ENCODE measurements around the gene REX1BD. TPM values are rescaled to one million over a fixed set of nuclear protein-coding genes. Genes with fewer than 3 reads are reported as not detected.
"Not testable (repeated sequence)": the region's sequence is repeated elsewhere in the genome, so short reads cannot be mapped to it uniquely, and the experiment has no call there.

REX1BD gene
- total RNA-seq, 1 donor from 2014 or later: 59.4 TPM

DNA sequence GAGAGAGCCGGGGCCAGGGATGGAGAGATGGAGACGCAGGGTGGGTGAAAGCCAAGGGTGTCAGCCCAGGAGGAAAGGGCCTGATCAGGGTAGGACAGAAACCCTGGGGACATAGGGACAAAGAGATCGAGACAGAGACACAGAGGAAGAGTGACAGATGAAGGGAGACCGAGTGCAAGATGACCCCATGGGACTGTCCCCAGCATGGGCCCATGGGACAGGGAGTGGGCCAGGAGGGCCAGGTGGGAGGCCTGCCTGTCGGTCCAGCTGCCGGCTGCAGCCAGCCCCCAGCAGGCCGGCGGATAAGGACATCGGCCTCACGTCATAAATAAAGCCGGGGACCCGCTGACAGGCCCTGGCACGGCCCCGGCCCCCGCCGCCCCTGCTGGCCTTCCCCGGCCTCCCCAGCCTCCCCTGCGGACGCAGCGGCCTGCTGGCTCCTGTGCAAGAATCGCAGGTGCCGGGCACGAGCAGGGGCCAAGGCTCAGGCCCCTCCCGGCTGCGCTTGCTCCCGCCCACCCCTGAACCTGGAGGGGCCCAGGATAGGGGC is 6.3 kb downstream of the REX1BD start:
- Mint-ChIP-seq H3K36me3 (ENCODE audit: unreplicated experiment) (peaks cover 1% of the 10 kb centered on the region), H3K4me3 (ENCODE audit: unreplicated experiment) (peak overlapping the region; percentile 64), H3K9me3 (ENCODE audit: unreplicated experiment) (no peaks in the 10 kb centered on the region), H3K4me1 (ENCODE audit: unreplicated experiment) (peaks cover 17% of the 10 kb centered on the region), H3K27ac (ENCODE audit: unreplicated experiment) (no peak overlapping the region), H3K27me3 (ENCODE audit: unreplicated experiment) (no peaks in the 10 kb centered on the region)
- TF ChIP-seq, protein P1, sequence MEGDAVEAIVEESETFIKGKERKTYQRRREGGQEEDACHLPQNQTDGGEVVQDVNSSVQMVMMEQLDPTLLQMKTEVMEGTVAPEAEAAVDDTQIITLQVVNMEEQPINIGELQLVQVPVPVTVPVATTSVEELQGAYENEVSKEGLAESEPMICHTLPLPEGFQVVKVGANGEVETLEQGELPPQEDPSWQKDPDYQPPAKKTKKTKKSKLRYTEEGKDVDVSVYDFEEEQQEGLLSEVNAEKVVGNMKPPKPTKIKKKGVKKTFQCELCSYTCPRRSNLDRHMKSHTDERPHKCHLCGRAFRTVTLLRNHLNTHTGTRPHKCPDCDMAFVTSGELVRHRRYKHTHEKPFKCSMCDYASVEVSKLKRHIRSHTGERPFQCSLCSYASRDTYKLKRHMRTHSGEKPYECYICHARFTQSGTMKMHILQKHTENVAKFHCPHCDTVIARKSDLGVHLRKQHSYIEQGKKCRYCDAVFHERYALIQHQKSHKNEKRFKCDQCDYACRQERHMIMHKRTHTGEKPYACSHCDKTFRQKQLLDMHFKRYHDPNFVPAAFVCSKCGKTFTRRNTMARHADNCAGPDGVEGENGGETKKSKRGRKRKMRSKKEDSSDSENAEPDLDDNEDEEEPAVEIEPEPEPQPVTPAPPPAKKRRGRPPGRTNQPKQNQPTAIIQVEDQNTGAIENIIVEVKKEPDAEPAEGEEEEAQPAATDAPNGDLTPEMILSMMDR (IDR thresholded peaks at IDR 0.05): no peak
- no peak for DNase-seq (ENCODE audit: extremely low spot score, unreplicated experiment)

DNA sequence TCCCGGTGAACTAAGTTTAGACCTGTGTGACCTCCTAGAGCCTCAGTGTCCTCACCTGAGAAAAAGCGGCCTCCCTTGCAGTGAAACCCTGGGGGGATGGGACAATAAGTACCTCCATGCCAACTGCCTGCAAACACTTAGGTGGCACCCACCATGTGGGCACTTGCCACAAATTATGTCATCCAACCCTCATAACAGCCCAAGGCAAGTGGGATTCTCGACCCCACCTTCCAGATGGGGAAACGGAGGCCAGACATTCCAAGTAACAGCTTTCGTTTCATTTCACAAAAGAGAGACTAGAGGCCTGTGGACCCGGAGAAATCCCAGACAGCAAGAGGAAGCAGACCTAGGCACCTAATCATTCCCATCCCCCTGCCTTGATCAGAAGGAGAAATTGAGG is 6.9 kb downstream of the REX1BD start:
- no peak for DNase-seq (ENCODE audit: extremely low spot score, unreplicated experiment)
- no peaks in the 10 kb centered on the region for H3K27me3 Mint-ChIP-seq (ENCODE audit: unreplicated experiment)
- H3K27ac Mint-ChIP-seq (ENCODE audit: unreplicated experiment): no peak overlapping the region
- TF ChIP-seq, protein P1 (IDR thresholded peaks at IDR 0.05): no peak
- H3K4me3 Mint-ChIP-seq (ENCODE audit: unreplicated experiment): no peak overlapping the region
- H3K9me3 Mint-ChIP-seq (ENCODE audit: unreplicated experiment): no peaks in the 10 kb centered on the region
- peaks cover 11% of the 10 kb centered on the region for H3K4me1 Mint-ChIP-seq (ENCODE audit: unreplicated experiment)
- H3K36me3 Mint-ChIP-seq (ENCODE audit: unreplicated experiment): peaks cover 1% of the 10 kb centered on the region

DNA sequence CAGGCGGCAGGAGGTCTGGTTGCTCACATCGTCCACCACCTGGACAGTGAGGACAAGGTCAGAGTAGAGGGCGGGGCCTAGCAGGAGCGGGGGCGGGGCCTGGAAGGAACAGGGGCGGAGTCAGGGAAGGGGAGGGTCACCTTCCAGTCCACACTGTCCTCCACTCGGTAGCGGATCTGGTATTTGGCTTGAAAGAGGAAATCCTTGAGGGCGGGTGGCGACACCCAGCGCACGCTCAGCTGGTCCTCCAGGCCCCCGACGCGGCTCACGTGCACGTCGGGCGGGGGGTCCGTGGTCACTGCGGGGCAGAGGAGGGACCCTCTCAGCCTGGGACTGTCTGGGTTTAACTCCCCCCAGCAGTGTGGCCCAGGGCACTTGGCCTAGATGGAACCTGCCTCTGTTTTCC is 8.2 kb downstream of the REX1BD start:
- Mint-ChIP-seq H3K27me3 (ENCODE audit: unreplicated experiment) (no peaks in the 10 kb centered on the region), H3K4me1 (ENCODE audit: unreplicated experiment) (peaks cover 9% of the 10 kb centered on the region), H3K27ac (ENCODE audit: unreplicated experiment) (no peak overlapping the region), H3K4me3 (ENCODE audit: unreplicated experiment) (no peak overlapping the region), H3K9me3 (ENCODE audit: unreplicated experiment) (no peaks in the 10 kb centered on the region), H3K36me3 (ENCODE audit: unreplicated experiment) (no peaks in the 10 kb centered on the region)
- no peak for DNase-seq (ENCODE audit: extremely low spot score, unreplicated experiment)
- TF ChIP-seq, protein P1 (IDR thresholded peaks at IDR 0.05): no peak

DNA sequence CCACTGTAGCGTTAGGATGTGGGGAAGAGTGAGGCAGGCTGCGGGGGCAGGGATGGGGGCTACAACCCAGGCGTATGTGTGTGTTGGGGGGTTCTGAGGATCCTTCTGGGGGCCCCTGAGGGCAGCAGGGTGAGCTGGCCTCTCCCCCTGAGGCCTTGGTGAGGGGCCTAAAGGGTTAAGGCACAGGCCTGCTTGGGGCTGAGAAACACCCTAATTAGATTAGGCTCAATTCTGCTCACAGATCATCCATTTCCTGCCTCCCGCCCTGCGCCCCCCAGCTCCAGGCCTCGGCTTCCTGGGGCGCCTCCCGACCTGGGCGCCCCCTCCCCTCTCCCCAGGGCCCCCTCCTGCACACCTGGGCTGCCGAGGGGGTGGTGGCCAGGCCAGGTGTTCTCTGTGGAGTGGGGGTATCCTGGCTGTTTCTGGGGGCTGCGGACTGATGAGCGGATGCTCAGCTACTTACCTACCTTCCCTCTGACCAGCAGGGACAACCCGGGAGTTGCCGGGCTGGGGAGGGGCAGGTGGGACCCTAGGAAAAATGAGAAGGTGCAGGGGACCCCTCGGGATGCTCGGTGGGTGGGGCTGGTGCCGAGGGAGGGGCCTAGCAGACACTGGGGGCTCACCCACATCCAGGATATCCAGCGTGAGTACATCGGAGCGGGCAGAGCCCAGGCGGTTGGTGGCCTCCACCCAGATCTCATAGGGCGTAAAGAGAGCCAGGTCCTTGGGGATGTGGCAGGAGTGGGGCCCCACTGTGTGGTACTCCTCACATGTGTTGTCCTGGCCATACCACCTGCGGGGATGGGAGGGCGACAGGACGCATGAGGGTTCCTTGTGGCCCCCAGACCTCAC is 9.4 kb downstream of the REX1BD start:
- H3K4me3 Mint-ChIP-seq (ENCODE audit: unreplicated experiment): no peak overlapping the region
- no peak for DNase-seq (ENCODE audit: extremely low spot score, unreplicated experiment)

DNA sequence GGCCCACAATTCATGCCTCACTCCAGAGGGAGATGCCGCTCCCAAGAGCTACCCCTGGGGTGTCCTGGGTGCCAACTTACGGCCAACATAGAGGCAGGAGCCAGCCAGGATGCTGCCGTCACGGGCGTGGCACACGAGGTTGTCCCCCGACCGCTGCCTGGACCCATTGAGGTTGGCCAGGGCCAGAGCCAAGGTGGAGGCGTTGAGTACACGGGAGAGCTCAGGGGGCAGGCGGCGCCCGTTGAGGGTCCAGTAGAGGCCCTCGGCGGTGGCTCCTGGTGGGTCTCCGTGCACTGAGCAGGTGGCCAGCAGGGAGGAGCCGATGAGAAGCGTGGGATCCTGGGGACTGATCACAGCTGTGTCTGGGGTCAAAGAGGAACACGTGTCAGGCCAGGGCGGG is 10.9 kb downstream of the REX1BD start:
- Mint-ChIP-seq H3K36me3 (ENCODE audit: unreplicated experiment) (no peaks in the 10 kb centered on the region), H3K27me3 (ENCODE audit: unreplicated experiment) (peaks cover 5% of the 10 kb centered on the region), H3K4me1 (ENCODE audit: unreplicated experiment) (peaks cover 16% of the 10 kb centered on the region), H3K9me3 (ENCODE audit: unreplicated experiment) (no peaks in the 10 kb centered on the region), H3K4me3 (ENCODE audit: unreplicated experiment) (no peak overlapping the region), H3K27ac (ENCODE audit: unreplicated experiment) (no peak overlapping the region)
- DNase-seq (ENCODE audit: extremely low spot score, unreplicated experiment): no peak
- TF ChIP-seq, protein P1 (IDR thresholded peaks at IDR 0.05): no peak

More for the DNA sequence above, 9.4 kb downstream of the REX1BD start:
- Mint-ChIP-seq H3K27ac (ENCODE audit: unreplicated experiment) (no peak overlapping the region), H3K9me3 (ENCODE audit: unreplicated experiment) (no peaks in the 10 kb centered on the region), H3K4me1 (ENCODE audit: unreplicated experiment) (peaks cover 11% of the 10 kb centered on the region), H3K27me3 (ENCODE audit: unreplicated experiment) (peaks cover 2% of the 10 kb centered on the region), H3K36me3 (ENCODE audit: unreplicated experiment) (no peaks in the 10 kb centered on the region)
- TF ChIP-seq, protein P1 (IDR thresholded peaks at IDR 0.05): no peak

DNA sequence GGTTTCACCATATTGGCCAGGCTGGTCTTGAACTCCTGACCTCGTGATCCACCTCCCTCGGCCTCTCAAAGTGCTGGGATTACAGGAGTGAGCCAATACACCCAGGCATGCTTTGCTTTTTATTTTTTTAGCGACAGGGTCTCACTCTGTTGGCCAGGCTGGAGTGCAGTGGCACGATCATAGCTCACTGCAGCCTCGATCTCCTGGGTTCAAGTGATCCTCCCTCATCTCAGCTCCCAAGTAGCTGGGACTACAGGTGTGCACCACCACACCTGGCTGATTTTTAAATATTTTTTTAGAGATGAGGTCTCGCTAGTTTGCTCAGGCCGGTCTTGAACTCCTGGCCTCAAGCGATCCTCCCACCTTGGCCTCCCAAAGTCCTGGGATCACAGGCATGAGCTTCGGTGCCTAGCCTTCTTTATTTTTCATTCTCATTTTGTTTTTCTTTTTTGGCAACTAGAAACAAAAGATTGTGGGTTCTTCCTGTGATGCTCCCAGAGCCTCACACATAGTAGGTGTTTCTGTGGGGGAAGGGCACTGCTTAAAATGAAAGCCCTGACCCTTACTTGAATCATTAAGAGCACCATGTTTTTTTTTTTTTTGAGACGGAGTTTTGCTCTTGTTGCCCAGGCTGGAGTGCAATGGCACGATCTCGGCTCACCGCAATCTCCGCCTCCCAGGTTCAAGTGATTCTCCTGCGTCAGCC is 12.2 kb downstream of the REX1BD start:
- not testable (repeated sequence) for H3K27ac Mint-ChIP-seq (ENCODE audit: unreplicated experiment); H3K27me3 Mint-ChIP-seq (ENCODE audit: unreplicated experiment); H3K36me3 Mint-ChIP-seq (ENCODE audit: unreplicated experiment); DNase-seq (ENCODE audit: extremely low spot score, unreplicated experiment); H3K9me3 Mint-ChIP-seq (ENCODE audit: unreplicated experiment); H3K4me3 Mint-ChIP-seq (ENCODE audit: unreplicated experiment)
- H3K4me1 Mint-ChIP-seq (ENCODE audit: unreplicated experiment): peaks cover 15% of the 10 kb centered on the region
